Prostate gland (tissue), 2 donors: Measurements from ENCODE around the gene BRSK1. TPM values are rescaled to one million over a fixed set of nuclear protein-coding genes. Genes with fewer than 3 reads are reported as not detected.

Source experiments
- DNase-seq: peaks from one replicate; pipeline ENCODE4 v3.0.0-alpha.2; 2019; ENCODE audit warnings: low spot score
- H3K27ac ChIP-seq, 2 donors: fragments of 200-600 bp; sonication (generic); 2 replicates each; pipeline ENCODE4 v1.5.1; 2017 to 2019
- H3K27me3 ChIP-seq: fragments of 200-600 bp; sonication (generic); replicated peaks from 2 replicates; pipeline ENCODE4 v1.5.1; 2019; ENCODE audit not compliant: insufficient read depth
- H3K36me3 ChIP-seq, 2 donors: fragments of 200-600 bp; sonication (generic); 1 replicate in 1 of 2; 2 replicates in 1 of 2; pipeline versions ENCODE4 v1.5.1 to v1.8.1; 2017 to 2019
- H3K4me1 ChIP-seq: fragments of 200-600 bp; sonication (generic); replicated peaks from 2 replicates; pipeline ENCODE4 v1.5.1; 2019
- H3K4me3 ChIP-seq, 2 donors: fragments of 200-600 bp; sonication (generic); 2 replicates each; pipeline ENCODE4 v1.5.1; 2017 to 2019
- H3K9me3 ChIP-seq: fragments of 200-600 bp; sonication (generic); 2 replicates; pipeline ENCODE4 v1.5.1; 2017
- CTCF ChIP-seq, 4 experiments: fragments of 200-600 bp in 2 of 4; fragments of 450-650 bp in 2 of 4; sonication (generic) in 2 of 4; IDR thresholded peaks; 1 replicate in 3 of 4; 2 replicates in 1 of 4; pipeline ENCODE4 v1.5.1; 2016 to 2019; ENCODE audit warnings: antibody characterized with exemption in 4 of 4, mild to moderate bottlenecking in 2 of 4, moderate library complexity in 2 of 4
- POLR2A ChIP-seq: fragments of 450-650 bp; IDR thresholded peaks from one replicate; pipeline ENCODE4 v1.6.1; 2016; ENCODE audit warnings: antibody characterized with exemption, mild to moderate bottlenecking
- POLR2AphosphoS5 ChIP-seq: sonication (generic); formaldehyde crosslinking; IDR thresholded peaks from one replicate; pipeline ENCODE4 v1.6.1; 2017; ENCODE audit warnings: antibody characterized with exemption
- WGBS: methylation state at CpG from one replicate; pipeline ENCODE4 v1.1.5; 2018; 5-methylcytosine and 5-hydroxymethylcytosine counted together
- intact Hi-C: fragments of 100-400 bp; cut with DNase I; formaldehyde crosslinking; loops from one replicate; pipeline ENCODE4 v1.14.2; 2022
- total RNA-seq, 2 donors: library from RNA; depleted of rRNA; stranded (reverse); fragments of >200 nt; gene quantifications; one replicate each; pipeline ENCODE4 v1.1.0, GENCODE V29; 2016

BRSK1 gene
- total RNA-seq, 2 donors from 2014 or later: 1.4 to 10.9 TPM

GRCh38 chr19:55285229-55285890 is 1.6 kb downstream of the BRSK1 start:
- Histone ChIP-seq H3K27ac (no peak overlapping the region), H3K36me3 (no peaks in the 10 kb centered on the region), H3K4me1 (no peaks in the 10 kb centered on the region), H3K9me3 (no peaks in the 10 kb centered on the region), H3K27me3 (no peaks in the 10 kb centered on the region), H3K4me3 (no peak overlapping the region)
- intact Hi-C loops: loop anchor here (10.0 kb wide), 1 partner anchor 219 kb away; no protein-coding TSS in a partner anchor
- TF ChIP-seq CTCF (IDR thresholded peaks at IDR 0.05): no peak
- TF ChIP-seq POLR2A: no peak
- TF ChIP-seq POLR2AphosphoS5: no peak
- WGBS: 32% methylated on average over 18 of the region's 18 CpGs
- DNase-seq: no peak

- H3K27ac ChIP-seq: no peak overlapping the region
- intact Hi-C loops: loop anchor here (10.0 kb wide), 1 partner anchor 217 kb away; no protein-coding TSS in a partner anchor
- no peaks in the 10 kb centered on the region for H3K4me1 ChIP-seq
Observed at GRCh38 chr19:55287361-55288079, 3.7 kb downstream of the BRSK1 start.

GRCh38 chr19:55289117-55289796 is 5.5 kb downstream of the BRSK1 start:
- no peak overlapping the region for H3K27ac ChIP-seq
- H3K4me3 ChIP-seq: no peak overlapping the region
- H3K4me1 ChIP-seq: no peaks in the 10 kb centered on the region
- WGBS: 91% methylated on average over 9 of the region's 9 CpGs
- no peaks in the 10 kb centered on the region for H3K27me3 ChIP-seq
- TF ChIP-seq CTCF (IDR thresholded peaks at IDR 0.05): no peak
- DNase-seq: no peak
- intact Hi-C loops: loop anchor here (10.0 kb wide), 1 partner anchor 216 kb away; no protein-coding TSS in a partner anchor
- H3K36me3 ChIP-seq: no peaks in the 10 kb centered on the region
- no peaks in the 10 kb centered on the region for H3K9me3 ChIP-seq

More at GRCh38 chr19:55287361-55288079, 3.7 kb downstream of the BRSK1 start:
- no peaks in the 10 kb centered on the region for H3K36me3 ChIP-seq
- WGBS: 90% methylated on average over 17 of the region's 21 CpGs
- DNase-seq: no peak
- H3K9me3 ChIP-seq: no peaks in the 10 kb centered on the region
- TF ChIP-seq CTCF (IDR thresholded peaks at IDR 0.05) (no peak), POLR2AphosphoS5 (no peak), POLR2A (no peak)
- H3K4me3 ChIP-seq: no peak overlapping the region
- no peaks in the 10 kb centered on the region for H3K27me3 ChIP-seq

- no peak for DNase-seq
- Histone ChIP-seq H3K27ac (no peak overlapping the region), H3K4me1 (no peaks in the 10 kb centered on the region), H3K9me3 (no peaks in the 10 kb centered on the region), H3K36me3 (no peaks in the 10 kb centered on the region), H3K27me3 (no peaks in the 10 kb centered on the region), H3K4me3 (no peak overlapping the region)
- intact Hi-C loops: no loop called here
- 94% methylated on average over 10 of the region's 10 CpGs for WGBS
- TF ChIP-seq POLR2A (no peak), POLR2AphosphoS5 (no peak), CTCF (IDR thresholded peaks at IDR 0.05) (no peak)
Observed at GRCh38 chr19:55297267-55297666, 13.5 kb downstream of the BRSK1 start.
